ENCODE measurements around the gene ZNF831. TPM values are rescaled to one million over a fixed set of nuclear protein-coding genes. Genes with fewer than 3 reads are reported as not detected.

ZNF831 gene
- total and polyA plus RNA-seq, 2 donors = 2.1 to 2.9 TPM

GRCh38 chr20:59214073-59214472 is 50.5 kb downstream of the ZNF831 start:
- 94% methylated on average over 4 of the region's 4 CpGs for WGBS
- Histone ChIP-seq H3K36me3 (ENCODE audit: control insufficient read depth in 2 of 2, insufficient read depth in 2 of 2, low read length in 1 of 2) (peaks cover 0 to 3% of the 10 kb centered on the region in 2 donors), H3K4me1 (ENCODE audit: control insufficient read depth in 2 of 2, insufficient read depth in 2 of 2, low read length in 2 of 2) (no peaks in the 10 kb centered on the region), H3K27ac (ENCODE audit: low read depth in 1 of 2, low read length in 1 of 2) (no peak overlapping the region), H3K9me3 (ENCODE audit: control insufficient read depth in 2 of 2, insufficient read depth in 1 of 2, low read length in 1 of 2) (no peaks in the 10 kb centered on the region), H3K4me3 (ENCODE audit: low read length in 2 of 2) (no peak overlapping the region), H3K27me3 (ENCODE audit: control insufficient read depth in 2 of 2, insufficient read depth in 1 of 2, low read length in 1 of 2) (no peaks in the 10 kb centered on the region)
- DNase-seq (ENCODE audit: low read depth in 6 of 9, low spot score in 9 of 9) = no peak

- Histone ChIP-seq H3K36me3 (ENCODE audit: control insufficient read depth in 2 of 2, insufficient read depth in 2 of 2, low read length in 1 of 2) (peaks cover 0 to 3% of the 10 kb centered on the region in 2 donors), H3K4me1 (ENCODE audit: control insufficient read depth in 2 of 2, insufficient read depth in 2 of 2, low read length in 2 of 2) (no peaks in the 10 kb centered on the region), H3K27ac (ENCODE audit: low read depth in 1 of 2, low read length in 1 of 2) (no peak overlapping the region), H3K9me3 (ENCODE audit: control insufficient read depth in 2 of 2, insufficient read depth in 1 of 2, low read length in 1 of 2) (no peaks in the 10 kb centered on the region), H3K4me3 (ENCODE audit: low read length in 2 of 2) (no peak overlapping the region), H3K27me3 (ENCODE audit: control insufficient read depth in 2 of 2, insufficient read depth in 1 of 2, low read length in 1 of 2) (peaks cover 0 to 2% of the 10 kb centered on the region in 2 donors)
- WGBS = 93% methylated on average over 11 of the region's 11 CpGs
- no peak for DNase-seq (ENCODE audit: low read depth in 6 of 9, low spot score in 9 of 9)
Measured at GRCh38 chr20:59214606-59215547, 51.3 kb downstream of the ZNF831 start.

DNA sequence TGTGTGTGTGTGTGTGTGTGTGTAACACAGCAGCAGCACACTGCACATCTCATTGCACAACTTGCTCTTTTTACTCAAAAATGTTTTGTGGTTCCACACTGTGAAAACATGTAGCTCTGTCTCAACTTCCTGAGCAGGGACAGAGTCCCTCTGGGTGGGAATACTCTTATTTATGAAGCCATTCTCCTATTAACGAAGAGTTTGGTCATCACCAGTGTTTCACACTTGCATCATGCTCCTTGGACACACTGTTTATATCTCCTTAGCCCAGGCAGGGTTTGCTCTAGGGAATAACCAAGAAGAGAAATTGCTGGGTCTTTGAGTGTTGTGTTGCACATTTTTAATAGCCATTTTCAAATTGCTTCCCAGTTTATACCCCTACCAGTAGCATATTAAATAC is 53.6 kb downstream of the ZNF831 start:
- H3K36me3 ChIP-seq (ENCODE audit: control insufficient read depth in 2 of 2, insufficient read depth in 2 of 2, low read length in 1 of 2) = peaks cover 0 to 3% of the 10 kb centered on the region in 2 donors
- H3K4me1 ChIP-seq (ENCODE audit: control insufficient read depth in 2 of 2, insufficient read depth in 2 of 2, low read length in 2 of 2) = no peaks in the 10 kb centered on the region
- no peak overlapping the region for H3K4me3 ChIP-seq (ENCODE audit: low read length in 2 of 2)
- 91% methylated on average over 1 of the region's 1 CpG for WGBS
- no peaks in the 10 kb centered on the region for H3K9me3 ChIP-seq (ENCODE audit: control insufficient read depth in 2 of 2, insufficient read depth in 1 of 2, low read length in 1 of 2)
- H3K27me3 ChIP-seq (ENCODE audit: control insufficient read depth in 2 of 2, insufficient read depth in 1 of 2, low read length in 1 of 2) = peaks cover 6 to 19% of the 10 kb centered on the region in 2 donors
- no peak for DNase-seq (ENCODE audit: low read depth in 6 of 9, low spot score in 9 of 9)
- no peak overlapping the region for H3K27ac ChIP-seq (ENCODE audit: low read depth in 1 of 2, low read length in 1 of 2)

DNA sequence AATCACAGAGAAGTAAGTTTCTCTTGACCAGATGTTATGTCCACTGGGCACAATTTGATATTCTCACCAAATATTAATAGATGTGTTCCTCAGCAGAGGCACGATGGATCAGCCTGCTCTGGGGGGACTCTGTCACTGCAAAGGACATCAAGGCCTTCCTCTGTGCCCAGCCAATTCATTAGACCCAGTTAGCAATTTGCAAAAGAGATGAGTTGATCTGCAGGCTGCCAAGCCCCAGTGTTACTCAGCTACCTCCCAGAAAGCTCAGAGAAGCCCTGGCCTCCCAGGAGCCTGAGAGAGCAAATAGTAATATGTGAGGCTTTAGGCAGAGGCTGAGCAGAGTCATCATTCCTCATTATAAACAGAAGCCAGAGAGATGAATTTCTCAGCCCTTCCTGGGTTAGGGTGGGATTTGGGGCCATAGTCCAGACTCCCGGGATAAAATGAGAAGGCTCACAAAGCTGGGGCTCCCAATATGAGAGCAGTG is 54.2 kb downstream of the ZNF831 start:
- Histone ChIP-seq H3K9me3 (ENCODE audit: control insufficient read depth in 2 of 2, insufficient read depth in 1 of 2, low read length in 1 of 2) (no peaks in the 10 kb centered on the region), H3K4me1 (ENCODE audit: control insufficient read depth in 2 of 2, insufficient read depth in 2 of 2, low read length in 2 of 2) (peaks cover 0 to 3% of the 10 kb centered on the region in 2 donors), H3K27me3 (ENCODE audit: control insufficient read depth in 2 of 2, insufficient read depth in 1 of 2, low read length in 1 of 2) (peaks cover 9 to 25% of the 10 kb centered on the region in 2 donors), H3K4me3 (ENCODE audit: low read length in 2 of 2) (no peak overlapping the region), H3K27ac (ENCODE audit: low read depth in 1 of 2, low read length in 1 of 2) (no peak overlapping the region), H3K36me3 (ENCODE audit: control insufficient read depth in 2 of 2, insufficient read depth in 2 of 2, low read length in 1 of 2) (peaks cover 0 to 3% of the 10 kb centered on the region in 2 donors)
- WGBS = 98% methylated on average over 2 of the region's 2 CpGs
- DNase-seq (ENCODE audit: low read depth in 6 of 9, low spot score in 9 of 9) = no peak

DNA sequence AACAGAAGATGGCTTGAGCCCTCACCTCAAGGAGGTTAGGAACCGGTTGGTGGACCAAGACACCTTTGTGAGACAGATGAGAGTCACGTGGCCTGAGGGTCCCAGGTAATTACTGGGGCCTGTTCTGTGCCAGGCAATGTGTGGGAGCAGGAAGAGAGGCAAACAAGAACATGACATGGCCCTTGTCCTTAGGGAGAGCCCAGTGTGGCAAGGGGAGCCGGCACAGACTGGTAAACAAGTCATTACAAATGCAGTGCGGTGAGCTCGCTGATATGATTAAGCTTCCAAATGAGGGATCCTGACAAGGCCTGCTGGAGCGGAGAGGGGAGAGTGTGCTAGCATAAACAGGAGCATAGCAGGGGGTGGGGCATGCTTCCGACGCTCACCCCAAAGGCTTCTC is 55.6 kb downstream of the ZNF831 start:
- Histone ChIP-seq H3K9me3 (ENCODE audit: control insufficient read depth in 2 of 2, insufficient read depth in 1 of 2, low read length in 1 of 2) (no peaks in the 10 kb centered on the region), H3K4me3 (ENCODE audit: low read length in 2 of 2) (no peak overlapping the region), H3K36me3 (ENCODE audit: control insufficient read depth in 2 of 2, insufficient read depth in 2 of 2, low read length in 1 of 2) (no peaks in the 10 kb centered on the region), H3K4me1 (ENCODE audit: control insufficient read depth in 2 of 2, insufficient read depth in 2 of 2, low read length in 2 of 2) (peaks cover 0 to 7% of the 10 kb centered on the region in 2 donors), H3K27me3 (ENCODE audit: control insufficient read depth in 2 of 2, insufficient read depth in 1 of 2, low read length in 1 of 2) (peaks cover 20 to 38% of the 10 kb centered on the region in 2 donors), H3K27ac (ENCODE audit: low read depth in 1 of 2, low read length in 1 of 2) (no peak overlapping the region)
- no peak for DNase-seq (ENCODE audit: low read depth in 6 of 9, low spot score in 9 of 9)
- 97% methylated on average over 8 of the region's 8 CpGs for WGBS

DNA sequence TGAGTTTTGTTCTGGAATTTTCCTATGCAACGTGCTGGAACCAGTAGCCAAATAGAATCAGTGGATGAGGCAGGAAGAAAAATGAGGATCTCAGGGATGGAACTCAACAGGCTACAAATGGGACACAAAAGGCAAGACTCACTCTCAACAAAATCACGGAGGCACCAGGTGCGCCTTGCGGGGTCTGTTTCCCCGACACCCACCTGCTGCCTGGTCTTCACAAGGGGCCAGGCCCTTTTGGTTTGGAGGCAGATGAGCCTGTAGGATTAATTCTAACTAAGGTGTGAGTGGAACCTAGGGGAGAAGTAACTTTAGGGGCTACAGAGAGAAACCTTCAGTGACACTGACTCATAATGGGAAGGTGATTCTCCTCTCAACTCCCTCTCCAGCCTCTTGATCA is 56.5 kb downstream of the ZNF831 start:
- Histone ChIP-seq H3K36me3 (ENCODE audit: control insufficient read depth in 2 of 2, insufficient read depth in 2 of 2, low read length in 1 of 2) (no peaks in the 10 kb centered on the region), H3K27me3 (ENCODE audit: control insufficient read depth in 2 of 2, insufficient read depth in 1 of 2, low read length in 1 of 2) (peaks cover 20 to 42% of the 10 kb centered on the region in 2 donors), H3K9me3 (ENCODE audit: control insufficient read depth in 2 of 2, insufficient read depth in 1 of 2, low read length in 1 of 2) (no peaks in the 10 kb centered on the region), H3K4me1 (ENCODE audit: control insufficient read depth in 2 of 2, insufficient read depth in 2 of 2, low read length in 2 of 2) (peaks cover 0 to 7% of the 10 kb centered on the region in 2 donors), H3K4me3 (ENCODE audit: low read length in 2 of 2) (no peak overlapping the region), H3K27ac (ENCODE audit: low read depth in 1 of 2, low read length in 1 of 2) (no peak overlapping the region)
- no peak for DNase-seq (ENCODE audit: low read depth in 6 of 9, low spot score in 9 of 9)
- 98% methylated on average over 5 of the region's 5 CpGs for WGBS

DNA sequence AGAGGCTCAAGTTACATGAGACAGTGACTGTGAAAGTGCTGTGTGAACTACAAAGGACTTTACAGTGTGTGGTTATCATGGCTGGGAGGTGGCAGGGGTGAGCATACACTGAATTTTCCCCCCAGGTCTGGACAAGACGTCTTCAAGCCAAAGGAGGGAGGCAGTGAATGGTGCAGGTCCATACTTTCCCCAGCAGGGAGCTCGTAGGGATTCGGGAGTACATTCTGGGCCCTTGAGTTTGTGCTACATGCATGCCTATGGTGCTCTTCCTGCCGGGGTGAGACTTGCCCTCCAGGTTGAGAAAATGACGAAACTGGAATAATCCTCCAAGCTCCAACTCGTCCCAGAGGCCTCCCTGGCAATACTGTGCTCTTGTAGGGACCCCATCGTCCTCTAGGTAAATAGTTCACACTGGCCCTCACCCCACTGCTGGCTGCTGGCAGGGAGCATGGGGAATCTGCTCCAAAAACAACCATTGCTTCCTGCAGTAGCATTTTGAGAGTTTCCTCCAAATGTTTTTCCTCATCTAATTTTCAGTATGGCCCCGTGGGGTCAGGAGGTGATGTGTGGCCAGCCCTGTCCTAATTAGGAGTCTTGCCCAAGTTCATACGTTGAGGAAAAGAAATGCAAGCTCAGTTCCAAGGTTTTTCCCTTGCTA is 57.6 kb downstream of the ZNF831 start:
- no peaks in the 10 kb centered on the region for H3K9me3 ChIP-seq (ENCODE audit: control insufficient read depth in 2 of 2, insufficient read depth in 1 of 2, low read length in 1 of 2)
- H3K4me1 ChIP-seq (ENCODE audit: control insufficient read depth in 2 of 2, insufficient read depth in 2 of 2, low read length in 2 of 2) = peaks cover 0 to 7% of the 10 kb centered on the region in 2 donors
- peak in 1 of 9 donors; percentile 0 for DNase-seq (ENCODE audit: low read depth in 6 of 9, low spot score in 9 of 9)
- H3K36me3 ChIP-seq (ENCODE audit: control insufficient read depth in 2 of 2, insufficient read depth in 2 of 2, low read length in 1 of 2) = no peaks in the 10 kb centered on the region
- no peak overlapping the region for H3K4me3 ChIP-seq (ENCODE audit: low read length in 2 of 2)
- H3K27me3 ChIP-seq (ENCODE audit: control insufficient read depth in 2 of 2, insufficient read depth in 1 of 2, low read length in 1 of 2) = peaks cover 20 to 45% of the 10 kb centered on the region in 2 donors
- H3K27ac ChIP-seq (ENCODE audit: low read depth in 1 of 2, low read length in 1 of 2) = no peak overlapping the region
- 87% methylated on average over 9 of the region's 9 CpGs for WGBS

GRCh38 chr20:59221707-59222252 is 58.2 kb downstream of the ZNF831 start:
- H3K36me3 ChIP-seq (ENCODE audit: control insufficient read depth in 2 of 2, insufficient read depth in 2 of 2, low read length in 1 of 2) = no peaks in the 10 kb centered on the region
- peak overlapping the region; percentile 47 to 63 for H3K4me3 ChIP-seq (ENCODE audit: low read length in 2 of 2)
- WGBS = 30% methylated on average over 18 of the region's 18 CpGs
- peaks cover 0 to 7% of the 10 kb centered on the region in 2 donors for H3K4me1 ChIP-seq (ENCODE audit: control insufficient read depth in 2 of 2, insufficient read depth in 2 of 2, low read length in 2 of 2)
- H3K27ac ChIP-seq (ENCODE audit: low read depth in 1 of 2, low read length in 1 of 2) = peak overlapping the region in 1 of 2 donors; percentile 61
- peak in 1 of 9 donors; percentile 1 for DNase-seq (ENCODE audit: low read depth in 6 of 9, low spot score in 9 of 9)
- H3K9me3 ChIP-seq (ENCODE audit: control insufficient read depth in 2 of 2, insufficient read depth in 1 of 2, low read length in 1 of 2) = no peaks in the 10 kb centered on the region
- peaks cover 20 to 45% of the 10 kb centered on the region in 2 donors for H3K27me3 ChIP-seq (ENCODE audit: control insufficient read depth in 2 of 2, insufficient read depth in 1 of 2, low read length in 1 of 2)
